ENCODE data around the gene FAM111A.

FAM111A gene

DNA sequence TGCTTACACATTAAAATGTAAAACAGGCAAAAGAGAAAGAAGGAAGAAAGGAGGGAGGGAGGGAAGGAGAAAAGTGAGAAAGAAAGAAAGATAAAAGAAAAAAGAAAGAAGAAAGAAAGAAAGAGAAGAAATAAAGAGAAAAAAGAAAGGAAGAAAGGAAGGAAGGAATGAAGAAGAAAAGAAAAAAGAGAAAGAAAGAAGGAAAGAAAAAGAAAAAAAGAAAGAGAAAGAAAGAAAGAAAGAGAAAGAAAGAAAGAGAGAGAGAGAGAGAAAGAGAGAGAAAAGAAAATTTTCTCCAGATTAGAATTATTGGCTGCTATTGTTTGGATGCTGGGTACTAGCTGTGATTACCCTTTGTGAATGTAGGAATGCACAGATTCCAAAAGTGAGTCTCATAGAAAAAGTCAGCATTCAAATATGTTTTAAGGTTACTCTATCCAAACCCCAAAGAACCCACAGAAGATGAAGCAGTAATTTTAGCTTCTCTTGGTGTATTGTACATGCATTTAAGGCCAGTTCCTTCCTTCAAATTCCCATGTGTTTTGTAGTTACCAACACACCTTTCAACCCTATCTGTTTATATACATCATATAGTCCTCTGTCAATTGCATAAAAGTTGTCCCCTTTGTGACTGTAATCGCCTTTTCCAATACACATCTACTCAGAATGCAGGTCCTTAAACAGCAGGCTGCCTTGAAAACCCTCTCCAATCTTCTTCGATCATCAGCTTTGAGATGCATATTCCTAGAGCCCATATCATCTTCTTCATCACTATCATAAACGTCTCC is 789 bp upstream of the FAM111A start:
- no peak for DNase-seq (ENCODE audit: low read depth)

DNA sequence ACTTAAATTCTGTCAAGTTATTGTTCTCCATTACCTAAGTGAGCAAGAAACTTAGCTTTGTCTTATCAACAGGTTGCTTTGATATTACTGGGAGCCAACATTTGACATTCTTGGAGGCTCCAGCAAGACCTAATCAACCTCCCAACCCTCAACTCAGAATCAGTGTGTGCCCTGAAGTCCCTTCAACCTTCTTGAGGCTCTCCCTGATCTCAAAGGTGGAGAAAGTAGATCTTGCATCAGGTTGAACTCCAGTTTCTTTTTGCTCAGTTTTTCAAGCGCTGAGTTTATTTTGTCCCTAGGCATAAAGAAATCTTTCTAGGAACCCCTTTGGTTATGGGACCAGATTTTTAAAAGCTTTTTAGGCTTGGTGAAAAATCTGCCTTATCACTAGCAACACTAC is 1.4 kb downstream of the FAM111A start:
- no peak for DNase-seq (ENCODE audit: low read depth)

- no peak for DNase-seq (ENCODE audit: low read depth)
Observed at GRCh38 chr11:59144579-59145345, 2.1 kb downstream of the FAM111A start.

DNA sequence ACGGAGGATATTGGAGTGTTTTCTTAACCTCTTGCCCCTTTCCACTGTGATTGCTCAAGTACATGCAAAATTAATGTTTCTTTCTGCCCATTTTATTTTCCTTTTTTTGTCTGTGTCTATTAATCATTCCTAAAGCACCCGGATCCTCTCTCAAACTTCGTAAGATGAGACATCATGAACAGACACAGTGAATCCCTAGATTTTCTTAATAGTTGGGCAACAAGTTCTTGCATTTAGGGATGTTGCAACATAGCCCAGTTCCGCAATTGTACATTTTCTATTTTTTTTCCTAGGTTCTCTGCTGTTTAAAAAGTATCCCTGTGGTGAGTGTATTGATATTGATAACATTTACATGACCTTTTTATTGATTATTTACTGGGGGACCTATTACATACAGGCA is 2.9 kb downstream of the FAM111A start:
- DNase-seq (ENCODE audit: low read depth), result no peak

DNA sequence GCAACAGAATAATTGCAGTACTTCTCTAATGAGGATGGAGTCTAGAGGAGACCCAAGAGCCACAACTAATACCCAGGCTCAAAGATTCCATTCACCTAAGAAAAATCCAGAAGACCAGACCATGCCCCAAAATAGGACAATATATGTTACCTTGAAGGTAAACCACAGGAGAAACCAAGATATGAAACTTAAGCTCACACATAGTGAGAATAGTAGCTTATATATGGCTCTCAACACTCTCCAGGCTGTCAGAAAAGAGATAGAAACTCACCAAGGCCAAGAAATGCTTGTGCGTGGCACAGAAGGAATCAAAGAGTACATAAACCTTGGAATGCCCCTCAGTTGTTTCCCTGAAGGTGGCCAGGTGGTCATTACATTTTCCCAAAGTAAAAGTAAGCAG is 9.1 kb downstream of the FAM111A start:
- DNase-seq (ENCODE audit: low read depth), result no peak

DNA sequence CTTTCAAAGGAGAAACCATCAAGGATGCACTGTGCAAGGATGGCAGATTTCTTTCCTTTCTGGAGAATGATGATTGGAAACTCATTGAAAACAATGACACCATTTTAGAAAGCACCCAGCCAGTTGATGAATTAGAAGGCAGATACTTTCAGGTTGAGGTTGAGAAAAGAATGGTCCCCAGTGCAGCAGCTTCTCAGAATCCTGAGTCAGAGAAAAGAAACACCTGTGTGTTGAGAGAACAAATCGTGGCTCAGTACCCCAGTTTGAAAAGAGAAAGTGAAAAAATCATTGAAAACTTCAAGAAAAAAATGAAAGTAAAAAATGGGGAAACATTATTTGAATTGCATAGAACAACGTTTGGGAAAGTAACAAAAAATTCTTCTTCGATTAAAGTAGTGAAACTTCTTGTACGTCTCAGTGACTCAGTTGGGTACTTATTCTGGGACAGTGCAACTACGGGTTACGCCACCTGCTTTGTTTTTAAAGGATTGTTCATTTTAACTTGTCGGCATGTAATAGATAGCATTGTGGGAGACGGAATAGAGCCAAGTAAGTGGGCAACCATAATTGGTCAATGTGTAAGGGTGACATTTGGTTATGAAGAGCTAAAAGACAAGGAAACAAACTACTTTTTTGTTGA is 9.8 kb downstream of the FAM111A start:
- no peak for DNase-seq (ENCODE audit: low read depth)

DNA sequence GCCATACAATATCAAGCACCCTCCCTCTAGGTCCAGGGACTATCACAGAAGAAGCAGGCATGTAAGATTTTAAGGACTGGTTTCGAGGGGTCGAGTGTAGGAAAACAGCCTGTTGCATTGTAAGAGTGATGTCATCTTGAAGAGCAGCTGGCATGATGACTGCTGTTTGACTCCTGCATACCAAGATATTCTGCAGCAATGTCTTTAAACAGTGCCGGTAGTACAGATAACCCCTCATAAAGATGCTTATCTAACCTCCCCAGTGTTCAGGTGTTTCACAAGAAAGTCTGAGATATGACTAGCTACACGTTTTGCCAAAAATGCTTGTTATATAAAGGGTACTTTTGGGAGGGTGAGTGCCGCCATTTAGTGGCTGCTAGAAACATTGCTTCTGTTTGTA is 12.0 kb downstream of the FAM111A start:
- no peak for DNase-seq (ENCODE audit: low read depth)

GRCh38 chr11:59157433-59157832 is 14.8 kb downstream of the FAM111A start:
- no peak for DNase-seq (ENCODE audit: low read depth)

- DNase-seq (ENCODE audit: low read depth), result no peak
Observed at GRCh38 chr11:59158206-59159068, 15.8 kb downstream of the FAM111A start.

- no peak for DNase-seq (ENCODE audit: low read depth)
Observed at GRCh38 chr11:59164028-59164427, 21.4 kb downstream of the FAM111A start.

GRCh38 chr11:59171508-59172322 is 29.1 kb downstream of the FAM111A start, which contains the start of gene DTX4:
Gene DTX4 (plus strand): TSS chr11:59172132. CDS start chr11:59172596, 464 bp downstream.
- DNase-seq (ENCODE audit: low read depth), result no peak

- DNase-seq (ENCODE audit: low read depth), result no peak
Observed at GRCh38 chr11:59172345-59173079, 29.9 kb downstream of the FAM111A start.

DNA sequence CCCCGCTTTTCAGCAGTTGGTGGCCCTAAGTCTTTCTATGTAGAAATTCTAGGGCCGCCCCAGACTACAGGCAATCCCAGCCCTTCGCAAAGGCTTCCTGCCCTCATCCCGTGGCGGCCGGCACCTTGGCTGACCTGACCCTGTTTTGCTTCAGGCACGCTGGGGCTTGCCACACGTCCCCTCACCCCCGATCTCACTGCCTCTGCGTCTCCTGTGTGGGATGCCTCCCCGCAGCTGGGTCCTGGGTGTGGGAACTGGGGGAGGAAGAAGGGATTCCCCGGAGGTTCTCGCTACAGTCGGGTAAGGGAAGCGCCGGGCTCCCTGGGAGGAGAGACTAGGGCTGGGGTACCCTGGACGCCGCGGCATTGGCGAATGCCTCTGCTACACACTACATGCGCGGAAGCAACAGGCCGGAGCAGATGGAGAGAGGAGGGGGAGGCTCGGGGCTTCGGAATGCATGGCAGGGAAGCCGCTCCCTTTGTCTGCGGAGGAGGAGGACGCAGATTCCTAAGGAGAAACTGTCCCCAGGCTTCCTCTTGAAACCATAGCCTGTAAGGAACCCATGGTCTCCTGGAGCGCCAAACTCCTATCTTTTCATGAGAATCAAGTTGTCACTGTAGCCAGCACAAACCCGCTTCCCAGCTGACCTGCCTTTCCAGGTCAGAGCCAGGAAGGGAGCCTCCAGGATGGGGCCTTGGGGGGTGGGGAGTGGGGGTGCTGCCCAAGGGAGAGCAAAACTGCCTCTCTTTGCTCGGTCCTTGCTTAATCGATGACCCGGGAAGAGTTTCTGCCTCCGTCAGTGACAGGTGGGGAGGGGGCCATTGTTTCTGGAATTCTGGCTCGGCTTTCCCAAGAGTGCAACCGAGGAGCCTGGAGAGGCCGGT is 30.7 kb downstream of the FAM111A start:
- no peak for DNase-seq (ENCODE audit: low read depth)

DNA sequence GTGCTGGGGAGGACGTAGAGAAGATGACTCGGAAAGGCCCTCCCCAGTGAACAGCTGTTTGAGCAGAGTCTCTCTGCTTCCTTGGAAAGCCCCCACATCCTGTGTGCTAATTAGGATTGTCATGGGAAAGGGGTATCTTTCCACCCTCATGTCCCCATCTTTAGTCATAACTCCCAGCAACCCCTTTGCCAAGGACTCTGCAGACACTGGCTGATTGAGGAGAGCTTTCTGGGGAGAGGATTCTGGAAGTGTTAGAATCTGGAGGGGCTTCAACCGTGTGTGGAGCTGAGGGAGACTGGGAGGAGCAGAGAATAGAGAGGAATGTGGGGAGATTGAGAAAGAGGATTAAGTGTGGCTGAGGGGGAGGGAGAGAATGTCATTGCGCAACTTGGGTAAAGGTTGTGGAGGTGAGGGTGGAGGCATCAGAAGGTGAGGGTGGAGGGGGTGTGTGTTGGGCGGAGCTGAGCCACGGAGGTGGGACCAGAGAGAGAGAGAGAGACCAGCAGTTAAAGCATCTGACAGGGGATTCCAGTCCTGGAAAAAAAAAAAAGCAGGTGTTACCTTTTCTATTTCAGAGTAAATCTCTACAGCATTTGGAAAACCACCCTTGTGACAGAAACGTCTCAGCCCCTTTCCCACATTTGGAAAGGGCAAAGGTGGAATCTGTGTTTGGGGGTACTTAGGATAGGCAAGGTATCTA is 31.5 kb downstream of the FAM111A start:
- DNase-seq (ENCODE audit: low read depth), result no peak

- DNase-seq (ENCODE audit: low read depth), result no peak
Observed at GRCh38 chr11:59174664-59175033, 32.0 kb downstream of the FAM111A start.

GRCh38 chr11:59175091-59175501 is 32.4 kb downstream of the FAM111A start:
- no peak for DNase-seq (ENCODE audit: low read depth)

DNA sequence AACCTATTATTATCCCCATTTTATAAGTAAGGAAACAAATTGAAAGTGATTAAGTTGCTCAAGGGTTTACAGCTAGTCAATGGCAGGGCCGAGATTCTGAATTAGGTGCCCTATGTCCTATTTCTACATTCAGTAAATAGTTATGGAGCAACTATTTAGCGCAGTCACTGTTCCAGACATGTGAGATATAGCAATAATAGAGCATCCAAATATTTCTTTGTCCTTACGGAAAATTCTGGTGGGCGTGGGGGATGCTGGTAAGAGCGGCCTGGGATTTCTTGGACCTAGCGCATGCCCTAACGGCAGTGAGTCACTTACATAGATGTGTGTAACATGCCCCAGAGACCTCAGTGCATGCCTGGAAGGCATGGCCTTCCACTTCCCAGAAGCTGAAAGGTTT is 33.7 kb downstream of the FAM111A start:
- DNase-seq (ENCODE audit: low read depth), result no peak

DNA sequence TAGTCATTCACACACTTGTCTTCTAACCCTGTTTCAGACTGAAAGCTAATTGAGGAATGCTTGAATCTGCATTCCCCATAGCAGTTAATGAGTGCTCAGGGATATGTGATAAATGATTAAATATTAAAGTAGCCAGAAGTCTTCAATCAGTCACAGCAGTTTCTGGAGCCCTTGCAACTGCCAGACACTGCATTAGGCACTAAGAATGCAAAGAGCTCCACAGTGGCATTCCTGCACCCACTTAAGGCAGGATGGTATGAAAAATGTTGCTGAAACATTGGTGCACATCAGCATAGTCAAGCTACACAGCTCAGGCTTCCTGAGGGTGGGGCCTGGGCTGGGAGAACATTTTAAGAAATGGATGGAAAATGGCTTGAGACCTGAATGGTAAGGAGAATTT is 35.7 kb downstream of the FAM111A start:
- DNase-seq (ENCODE audit: low read depth), result no peak

- no peak for DNase-seq (ENCODE audit: low read depth)
Observed at GRCh38 chr11:59179121-59179520, 36.5 kb downstream of the FAM111A start.

Measured in GM04503 (cell line).